Thymus (tissue), 11 donors: Measurements from ENCODE around the gene PLAGL1. TPM values are rescaled to one million over a fixed set of nuclear protein-coding genes. Genes with fewer than 3 reads are reported as not detected.

Experiments used
- DNase-seq, 9 donors: peaks; one replicate each; pipeline ENCODE4 v3.0.0-alpha.2; 2013; ENCODE audit warnings: low spot score in 9 of 9, low read depth in 6 of 9, missing footprints in 1 of 9
- H3K27ac ChIP-seq, 2 donors: one replicate each; pipeline ENCODE4 v1.5.1; 2013; ENCODE audit warnings: control low read depth in 1 of 2, low read depth in 1 of 2, low read length in 1 of 2, mild to moderate bottlenecking in 1 of 2, moderate library complexity in 1 of 2
- H3K27me3 ChIP-seq, 2 donors: one replicate each; pipeline ENCODE4 v1.5.1; 2013; ENCODE audit warnings: low read length in 1 of 2; ENCODE audit not compliant: control insufficient read depth in 2 of 2, insufficient read depth in 1 of 2
- H3K36me3 ChIP-seq, 2 donors: one replicate each; pipeline ENCODE4 v1.5.1; 2013; ENCODE audit warnings: low read length in 1 of 2, mild to moderate bottlenecking in 1 of 2, moderate library complexity in 1 of 2; ENCODE audit not compliant: control insufficient read depth in 2 of 2, insufficient read depth in 2 of 2
- H3K4me1 ChIP-seq, 2 donors: one replicate each; pipeline ENCODE4 v1.5.1; 2013; ENCODE audit warnings: low read length in 2 of 2; ENCODE audit not compliant: control insufficient read depth in 2 of 2, insufficient read depth in 2 of 2
- H3K4me3 ChIP-seq, 2 donors: one replicate each; pipeline ENCODE4 v1.5.1; 2013; ENCODE audit warnings: low read length in 2 of 2, control low read depth in 1 of 2, mild to moderate bottlenecking in 1 of 2
- H3K9me3 ChIP-seq, 2 donors: one replicate each; pipeline ENCODE4 v1.5.1; 2013; ENCODE audit warnings: low read length in 1 of 2, mild to moderate bottlenecking in 1 of 2; ENCODE audit not compliant: control insufficient read depth in 2 of 2, insufficient read depth in 1 of 2
- WGBS: extraction: QIAGEN DNeasy Blood & Tissue Kit; methylation state at CpG from one replicate; pipeline ENCODE4 v1.1.7; 2013; 5-methylcytosine and 5-hydroxymethylcytosine counted together
- polyA plus RNA-seq: library from polyadenylated mRNA; stranded (reverse); fragments of 200-250 nt; gene quantifications from one replicate; pipeline ENCODE4 v1.2.3, GENCODE V29; 2013
- total RNA-seq: library from RNA; stranded (reverse); fragments of 120-200 nt; gene quantifications from one replicate; pipeline ENCODE4 v1.2.4, GENCODE V29; 2013
- donor health status: healthy.

The PLAGL1 gene
- total and polyA plus RNA-seq, 2 donors = 5.4 to 9.8 TPM

DNA sequence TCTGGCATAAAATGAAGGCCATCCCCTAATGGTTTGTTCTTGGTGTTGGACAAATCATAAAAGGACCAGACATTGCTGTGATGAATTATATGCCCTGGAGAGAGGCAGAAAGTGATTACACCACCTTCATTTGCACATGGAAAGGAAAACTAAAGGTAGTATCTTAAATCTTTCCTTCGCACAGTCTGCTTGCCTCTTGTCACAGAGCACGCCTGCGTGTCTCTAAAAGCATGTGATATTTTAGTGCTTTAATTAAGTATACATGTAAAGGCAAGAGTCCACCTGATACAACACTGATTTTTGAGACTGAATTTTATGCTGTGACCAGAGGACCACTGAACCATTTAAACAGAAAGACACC lies 28.8 kb upstream of the PLAGL1 start:
- H3K4me3 ChIP-seq = no peak overlapping the region
- peaks cover 5 to 10% of the 10 kb centered on the region in 2 donors for H3K4me1 ChIP-seq
- 95% methylated on average over 3 of the region's 3 CpGs for WGBS
- peaks cover 0 to 4% of the 10 kb centered on the region in 2 donors for H3K9me3 ChIP-seq
- DNase-seq = no peak
- peak overlapping the region in 1 of 2 donors; percentile 2 for H3K27ac ChIP-seq
- H3K27me3 ChIP-seq = no peaks in the 10 kb centered on the region
- H3K36me3 ChIP-seq = no peaks in the 10 kb centered on the region

- peaks cover 0 to 4% of the 10 kb centered on the region in 2 donors for H3K9me3 ChIP-seq
- WGBS = 16% methylated on average over 8 of the region's 8 CpGs
- peak overlapping the region in 1 of 2 donors; percentile 25 for H3K4me3 ChIP-seq
- DNase-seq = peak in 5 of 9 donors; percentile 7 to 57 (median 27)
- no peaks in the 10 kb centered on the region for H3K27me3 ChIP-seq
- no peaks in the 10 kb centered on the region for H3K36me3 ChIP-seq
- peak overlapping the region; percentile 2 to 74 for H3K27ac ChIP-seq
- H3K4me1 ChIP-seq = peaks cover 5 to 10% of the 10 kb centered on the region in 2 donors
Observed at GRCh38 chr6:144036064-144036834, 28.2 kb upstream of the PLAGL1 start.

DNA sequence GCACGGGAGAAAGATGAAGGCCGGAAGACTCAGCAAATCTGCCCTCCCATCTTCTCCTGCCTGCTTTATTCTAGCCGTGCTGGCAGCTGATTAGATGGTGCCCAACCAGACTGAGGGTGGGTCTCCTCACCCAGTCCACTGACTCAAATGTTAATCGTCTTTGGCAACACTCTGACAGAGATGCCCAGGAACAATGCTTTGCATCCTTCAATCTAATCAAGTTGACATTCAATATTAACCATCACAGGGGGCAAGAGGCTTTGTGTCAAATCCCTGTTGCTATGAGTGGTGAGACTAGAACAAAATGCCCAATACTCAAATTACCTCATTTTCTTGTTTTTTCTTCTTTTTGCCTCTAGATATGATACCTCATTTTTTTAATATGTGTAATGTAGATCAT lies 27.4 kb upstream of the PLAGL1 start:
- no peaks in the 10 kb centered on the region for H3K36me3 ChIP-seq
- no peak overlapping the region for H3K4me3 ChIP-seq
- DNase-seq = no peak
- no peaks in the 10 kb centered on the region for H3K27me3 ChIP-seq
- 98% methylated on average over 4 of the region's 4 CpGs for WGBS
- H3K27ac ChIP-seq = no peak overlapping the region
- H3K4me1 ChIP-seq = peaks cover 5 to 10% of the 10 kb centered on the region in 2 donors
- H3K9me3 ChIP-seq = peaks cover 0 to 4% of the 10 kb centered on the region in 2 donors

GRCh38 chr6:144033816-144034735 lies 26.0 kb upstream of the PLAGL1 start:
- H3K9me3 ChIP-seq = peaks cover 0 to 4% of the 10 kb centered on the region in 2 donors
- H3K27me3 ChIP-seq = no peaks in the 10 kb centered on the region
- H3K4me3 ChIP-seq = no peak overlapping the region
- no peaks in the 10 kb centered on the region for H3K36me3 ChIP-seq
- WGBS = 85% methylated on average over 4 of the region's 4 CpGs
- H3K27ac ChIP-seq = no peak overlapping the region
- no peak for DNase-seq
- peaks cover 5 to 10% of the 10 kb centered on the region in 2 donors for H3K4me1 ChIP-seq

DNA sequence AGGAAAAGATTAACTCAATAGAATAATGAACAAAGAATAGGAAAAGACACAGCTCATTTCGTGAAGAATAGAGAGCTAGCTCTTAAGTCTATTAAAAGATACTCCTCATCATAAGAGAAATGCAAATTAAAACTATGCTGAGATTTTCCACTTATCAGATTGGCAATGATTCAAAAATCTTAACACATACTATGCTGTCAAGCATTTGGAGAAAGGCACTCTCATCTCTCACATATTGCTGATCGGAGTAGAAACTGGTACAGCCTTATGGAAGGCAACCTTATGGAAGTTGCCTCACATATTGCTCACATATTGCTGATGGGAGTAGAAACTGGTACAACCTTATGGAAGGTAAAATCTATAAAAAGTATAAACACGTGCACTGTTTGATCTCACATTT lies 21.4 kb upstream of the PLAGL1 start:
- Histone ChIP-seq H3K4me1 (no peaks in the 10 kb centered on the region), H3K36me3 (no peaks in the 10 kb centered on the region), H3K27ac (no peak overlapping the region), H3K27me3 (no peaks in the 10 kb centered on the region), H3K4me3 (no peak overlapping the region), H3K9me3 (peaks cover 0 to 4% of the 10 kb centered on the region in 2 donors)
- 96% methylated on average over 3 of the region's 3 CpGs for whole genome bisulfite sequencing
- no peak for DNase-seq

- no peak overlapping the region for H3K27ac ChIP-seq
- no peaks in the 10 kb centered on the region for H3K36me3 ChIP-seq
- no peak for DNase-seq
- H3K4me3 ChIP-seq = no peak overlapping the region
- H3K4me1 ChIP-seq = no peaks in the 10 kb centered on the region
- H3K9me3 ChIP-seq = no peaks in the 10 kb centered on the region
- H3K27me3 ChIP-seq = no peaks in the 10 kb centered on the region
Observed at GRCh38 chr6:144027932-144028587, 20.0 kb upstream of the PLAGL1 start.

GRCh38 chr6:144023216-144023615 lies 15.2 kb upstream of the PLAGL1 start:
- no peaks in the 10 kb centered on the region for H3K4me1 ChIP-seq
- H3K9me3 ChIP-seq = no peaks in the 10 kb centered on the region
- no peaks in the 10 kb centered on the region for H3K36me3 ChIP-seq
- WGBS = 97% methylated on average over 4 of the region's 4 CpGs
- no peaks in the 10 kb centered on the region for H3K27me3 ChIP-seq
- H3K4me3 ChIP-seq = no peak overlapping the region
- no peak for DNase-seq
- no peak overlapping the region for H3K27ac ChIP-seq

- 72% methylated on average over 5 of the region's 5 CpGs for WGBS
- Histone ChIP-seq H3K36me3 (no peaks in the 10 kb centered on the region), H3K4me3 (no peak overlapping the region), H3K27ac (no peak overlapping the region), H3K27me3 (no peaks in the 10 kb centered on the region), H3K4me1 (no peaks in the 10 kb centered on the region), H3K9me3 (no peaks in the 10 kb centered on the region)
- DNase-seq = no peak
Observed at GRCh38 chr6:144019929-144020328, 11.9 kb upstream of the PLAGL1 start.
